SKM-1 (cell line): ENCODE measurements around the gene GSG1.

Source experiments
- DNase-seq: peaks from one replicate; lab custom pipeline; 2025; ENCODE audit not compliant: unreplicated experiment; lab: John Stamatoyannopoulos, UW

GSG1 gene

GRCh38 chr12:13103391-13104033 lies at the start of gene GSG1:
Gene GSG1, minus strand, starts transcription at chr12:13103667. Its CDS starts 155 bp downstream, at chr12:13103512.
- no peak for DNase-seq

- DNase-seq = no peak
Observed at GRCh38 chr12:13153180-13153579, 49.7 kb upstream of the GSG1 start.

- DNase-seq = no peak
Observed at GRCh38 chr12:13152756-13153155, 49.3 kb upstream of the GSG1 start.

- no peak for DNase-seq
Observed at GRCh38 chr12:13152281-13152680, 48.8 kb upstream of the GSG1 start.

GRCh38 chr12:13149411-13149810 lies 45.9 kb upstream of the GSG1 start:
- no peak for DNase-seq

GRCh38 chr12:13148485-13148847 lies 45.0 kb upstream of the GSG1 start:
- no peak for DNase-seq

GRCh38 chr12:13147688-13148484 lies 44.4 kb upstream of the GSG1 start:
- no peak for DNase-seq

GRCh38 chr12:13146336-13146938 lies 43.0 kb upstream of the GSG1 start:
- no peak for DNase-seq

GRCh38 chr12:13144266-13144828 lies 40.9 kb upstream of the GSG1 start:
- DNase-seq = peak; percentile 2

- DNase-seq = no peak
Observed at GRCh38 chr12:13142747-13143146, 39.3 kb upstream of the GSG1 start.

- DNase-seq = no peak
Observed at GRCh38 chr12:13141686-13142085, 38.2 kb upstream of the GSG1 start.

GRCh38 chr12:13135371-13136178 lies 32.1 kb upstream of the GSG1 start:
- no peak for DNase-seq

GRCh38 chr12:13133886-13134285 lies 30.4 kb upstream of the GSG1 start:
- no peak for DNase-seq

- no peak for DNase-seq
Observed at GRCh38 chr12:13130981-13131380, 27.5 kb upstream of the GSG1 start.

- DNase-seq = no peak
Observed at GRCh38 chr12:13128291-13128965, 25.0 kb upstream of the GSG1 start.

GRCh38 chr12:13127444-13127843 lies 24.0 kb upstream of the GSG1 start:
- DNase-seq = no peak

GRCh38 chr12:13126494-13126893 lies 23.0 kb upstream of the GSG1 start:
- DNase-seq = no peak

- no peak for DNase-seq
Observed at GRCh38 chr12:13125996-13126395, 22.5 kb upstream of the GSG1 start.

- DNase-seq = no peak
Observed at GRCh38 chr12:13124656-13125505, 21.4 kb upstream of the GSG1 start.

GRCh38 chr12:13121568-13121967 lies 18.1 kb upstream of the GSG1 start:
- no peak for DNase-seq
